GM21737 (cell line): Measurements from ENCODE around the gene SPDYE17.
"Not testable (repeated sequence)": the region's sequence is repeated elsewhere in the genome, so short reads cannot be mapped to it uniquely, and the experiment has no call there.

Source experiments
- ATAC-seq: cut with Tn5 transposase; IDR thresholded peaks from one replicate; pipeline ENCODE4 v1.9.1; 2021; ENCODE audit warnings: mild to moderate bottlenecking, moderate library complexity; ENCODE audit not compliant: unreplicated experiment

SPDYE17 gene

GRCh38 chr7:77032261-77032660, at the start of gene SPDYE17:
Gene SPDYE17 (minus strand): TSS chr7:77032361. CDS start chr7:77030570, 1,791 bp downstream.
- ATAC-seq, result not testable (repeated sequence)

GRCh38 chr7:77080236-77080635, 48.1 kb upstream of the SPDYE17 start:
- not testable (repeated sequence) for ATAC-seq

GRCh38 chr7:77079624-77080023, 47.5 kb upstream of the SPDYE17 start:
- not testable (repeated sequence) for ATAC-seq

- ATAC-seq, result not testable (repeated sequence)
Observed at GRCh38 chr7:77079112-77079511, 47.0 kb upstream of the SPDYE17 start.

- not testable (repeated sequence) for ATAC-seq
Observed at GRCh38 chr7:77077060-77077459, 44.9 kb upstream of the SPDYE17 start.

GRCh38 chr7:77074786-77075396, 42.7 kb upstream of the SPDYE17 start:
- not testable (repeated sequence) for ATAC-seq

- ATAC-seq, result not testable (repeated sequence)
Observed at GRCh38 chr7:77071108-77071507, 38.9 kb upstream of the SPDYE17 start.

GRCh38 chr7:77065869-77066268, 33.7 kb upstream of the SPDYE17 start:
- ATAC-seq, result not testable (repeated sequence)

GRCh38 chr7:77063732-77064131, 31.6 kb upstream of the SPDYE17 start:
- ATAC-seq, result not testable (repeated sequence)

GRCh38 chr7:77062557-77062956, 30.4 kb upstream of the SPDYE17 start, which contains the start of gene SPDYE18:
Gene SPDYE18 (minus strand): TSS chr7:77062558. CDS start chr7:77060512, 2,046 bp downstream.
- ATAC-seq, result not testable (repeated sequence)

- not testable (repeated sequence) for ATAC-seq
Observed at GRCh38 chr7:77026349-77026748, 5.8 kb downstream of the SPDYE17 start.

GRCh38 chr7:77010074-77010680, 22.0 kb downstream of the SPDYE17 start:
- ATAC-seq, result not testable (repeated sequence)

- ATAC-seq, result not testable (repeated sequence)
Observed at GRCh38 chr7:77008000-77008399, 24.2 kb downstream of the SPDYE17 start.

GRCh38 chr7:77006127-77007110, 25.7 kb downstream of the SPDYE17 start:
- not testable (repeated sequence) for ATAC-seq

GRCh38 chr7:77005461-77006057, 26.6 kb downstream of the SPDYE17 start:
- ATAC-seq, result not testable (repeated sequence)

- not testable (repeated sequence) for ATAC-seq
Observed at GRCh38 chr7:77004151-77004550, 28.0 kb downstream of the SPDYE17 start.

GRCh38 chr7:77003241-77003640, 28.9 kb downstream of the SPDYE17 start:
- not testable (repeated sequence) for ATAC-seq

GRCh38 chr7:77002678-77003233, 29.4 kb downstream of the SPDYE17 start:
- not testable (repeated sequence) for ATAC-seq

GRCh38 chr7:77002104-77002503, 30.1 kb downstream of the SPDYE17 start:
- not testable (repeated sequence) for ATAC-seq

GRCh38 chr7:76999474-77000107, 32.6 kb downstream of the SPDYE17 start:
- not testable (repeated sequence) for ATAC-seq
